GM19452 (cell line): Measurements from ENCODE around the gene FGF14.
"Not testable (repeated sequence)": the region's sequence is repeated elsewhere in the genome, so short reads cannot be mapped to it uniquely, and the experiment has no call there.

Experiments used
- ATAC-seq: cut with Tn5 transposase; IDR thresholded peaks from one replicate; pipeline ENCODE4 v1.9.1; 2021; ENCODE audit not compliant: unreplicated experiment

The FGF14 gene

DNA sequence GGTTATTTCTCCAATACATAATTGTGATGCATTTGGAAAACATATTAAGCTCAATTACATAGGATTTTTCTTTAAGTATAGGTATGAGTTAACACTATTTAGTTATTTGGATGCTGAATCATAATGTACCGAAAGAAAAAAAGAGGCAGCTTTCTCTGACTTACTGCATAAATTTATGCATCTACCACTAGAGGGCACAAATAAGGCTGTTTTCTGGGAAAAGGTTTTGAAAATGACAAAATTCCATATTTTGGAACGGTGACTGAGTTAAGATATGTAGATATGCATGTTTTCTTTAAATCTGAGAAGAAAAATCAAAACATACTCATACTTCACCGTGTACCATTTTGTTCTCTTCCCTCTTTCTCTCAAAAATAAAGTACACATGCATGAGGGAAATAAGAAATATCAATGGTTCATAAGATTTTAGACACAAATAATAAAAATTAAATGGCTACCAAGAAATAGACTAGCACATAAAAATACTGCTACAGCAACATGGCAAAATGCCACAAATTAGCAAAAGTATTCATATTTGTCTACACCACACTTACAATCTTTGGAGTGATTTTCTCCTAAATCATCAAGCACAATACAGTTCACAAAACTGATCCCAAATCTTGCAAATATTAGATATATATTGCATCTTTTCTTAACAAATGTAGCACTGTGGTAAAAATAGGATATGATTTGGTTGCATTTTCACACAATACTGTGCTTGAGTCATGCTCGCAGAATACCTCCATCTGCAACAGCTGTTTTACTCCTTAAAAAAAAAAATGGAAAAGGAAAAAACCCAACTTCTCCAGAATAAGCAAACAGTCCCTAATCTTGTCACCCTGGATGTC lies 260.0 kb downstream of the FGF14 start:
- no peak for ATAC-seq

DNA sequence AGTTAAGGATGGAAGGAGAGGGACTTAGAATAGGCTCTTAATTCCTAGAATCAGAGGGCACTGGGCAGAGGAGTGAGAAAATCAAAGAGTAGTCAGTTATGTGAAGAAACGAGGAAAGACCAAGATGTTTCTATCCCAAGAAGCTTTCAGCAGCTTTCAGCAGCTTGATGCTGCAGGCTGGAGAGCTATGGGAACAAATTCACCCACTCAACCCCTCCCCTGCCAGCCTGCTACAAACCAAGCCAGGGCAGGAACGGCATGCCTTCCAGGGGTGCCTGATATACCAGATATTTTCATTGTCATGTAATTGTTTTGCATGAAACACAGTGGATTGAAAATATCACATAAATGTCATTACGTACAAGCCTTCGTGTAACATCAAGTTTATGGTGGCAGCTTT lies 262.2 kb downstream of the FGF14 start:
- no peak for ATAC-seq

DNA sequence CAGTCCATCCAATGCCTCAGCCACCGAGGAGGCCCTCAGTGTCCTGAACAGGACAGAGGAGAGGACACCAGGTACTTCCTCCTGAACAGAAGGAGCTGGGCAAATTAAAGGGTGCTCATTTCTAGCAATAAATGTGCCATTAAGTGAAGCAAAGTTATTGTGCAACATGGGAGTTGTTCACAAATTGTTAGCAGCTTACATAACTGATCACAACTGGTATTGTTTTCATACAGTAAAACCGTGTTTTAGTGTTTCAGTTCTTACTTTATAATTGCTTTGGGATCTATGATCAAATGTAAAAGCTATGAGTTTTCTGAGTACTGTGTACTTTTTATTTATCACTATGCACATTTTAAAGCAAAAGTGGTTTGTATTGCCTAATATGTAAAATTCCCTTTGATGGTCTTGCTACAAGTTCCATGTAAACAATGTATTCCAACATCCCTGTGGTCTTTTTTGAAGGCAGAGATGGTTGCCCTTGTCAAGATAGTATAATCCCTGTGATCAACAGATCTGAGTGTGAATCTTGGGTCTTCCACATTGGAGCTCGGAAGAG lies 263.1 kb downstream of the FGF14 start:
- no peak for ATAC-seq

- ATAC-seq, result not testable (repeated sequence)
Measured at GRCh38 chr13:102137904-102138303, 263.9 kb downstream of the FGF14 start.

DNA sequence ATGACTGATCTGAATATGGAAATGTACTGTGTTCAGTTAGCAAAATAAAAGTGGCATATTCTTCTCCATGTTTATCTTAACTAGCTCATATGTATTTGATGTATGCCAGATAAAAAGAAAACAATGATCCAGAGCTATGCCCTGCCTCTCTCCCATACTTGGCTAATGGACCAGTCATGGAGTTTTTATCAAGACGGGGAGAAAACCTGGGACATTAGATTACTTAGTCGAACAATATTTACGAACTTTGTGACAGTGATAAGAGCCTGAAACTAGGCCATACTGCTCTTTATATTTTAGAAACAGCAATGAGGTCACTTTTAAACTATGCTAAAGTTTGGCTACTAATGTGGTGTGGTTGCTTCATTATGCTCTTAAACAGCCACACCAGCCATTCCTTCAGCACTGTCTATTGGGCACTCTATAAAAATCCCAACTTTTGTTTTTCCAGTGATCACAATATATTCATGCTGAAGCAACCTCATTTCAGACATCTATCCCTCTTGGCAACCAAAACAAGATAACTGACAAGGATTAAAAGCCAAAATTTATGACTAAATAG lies 265.0 kb downstream of the FGF14 start:
- no peak for ATAC-seq

DNA sequence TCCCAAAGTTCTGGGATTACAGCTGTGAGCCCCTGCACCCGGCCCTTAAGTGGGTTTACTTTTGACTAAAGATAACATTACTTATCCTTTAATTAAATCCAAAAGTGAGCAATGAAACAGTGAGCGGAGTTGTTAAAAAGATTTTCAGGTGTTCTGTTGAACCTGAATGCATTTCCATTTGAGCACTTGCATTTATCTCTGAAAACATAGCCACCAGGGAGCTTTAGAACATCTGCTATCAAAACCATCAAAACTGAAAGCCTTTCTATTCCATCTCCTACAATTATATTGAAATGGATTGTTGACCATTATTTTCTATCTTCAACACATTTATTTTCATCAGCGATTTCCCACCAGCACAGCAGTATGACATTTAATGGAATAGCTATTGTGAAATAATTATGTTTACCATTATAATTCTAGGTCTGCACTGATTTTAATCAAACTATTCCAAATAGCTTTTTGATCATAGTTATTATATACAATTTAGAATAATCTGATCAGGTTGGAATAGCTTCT lies 269.0 kb downstream of the FGF14 start:
- no peak for ATAC-seq

DNA sequence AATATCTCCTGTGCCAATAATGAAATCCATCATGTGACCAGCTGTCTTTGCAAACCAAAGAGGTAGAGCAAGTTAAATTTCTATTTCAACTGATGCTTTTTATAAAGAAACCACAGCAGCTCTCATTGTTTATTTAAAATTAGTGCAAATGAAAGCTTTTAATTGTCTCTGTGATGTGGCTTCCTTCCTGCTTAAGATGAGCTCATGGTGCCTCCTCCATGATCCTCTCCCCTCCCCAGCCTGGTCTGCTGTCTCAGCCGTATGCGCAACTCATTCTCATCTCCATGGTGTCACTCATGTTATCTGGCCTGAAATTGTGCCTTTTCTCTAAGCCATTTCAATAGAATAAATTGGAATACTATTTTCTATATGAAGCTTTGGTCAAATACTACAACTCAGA lies 270.6 kb downstream of the FGF14 start:
- no peak for ATAC-seq

DNA sequence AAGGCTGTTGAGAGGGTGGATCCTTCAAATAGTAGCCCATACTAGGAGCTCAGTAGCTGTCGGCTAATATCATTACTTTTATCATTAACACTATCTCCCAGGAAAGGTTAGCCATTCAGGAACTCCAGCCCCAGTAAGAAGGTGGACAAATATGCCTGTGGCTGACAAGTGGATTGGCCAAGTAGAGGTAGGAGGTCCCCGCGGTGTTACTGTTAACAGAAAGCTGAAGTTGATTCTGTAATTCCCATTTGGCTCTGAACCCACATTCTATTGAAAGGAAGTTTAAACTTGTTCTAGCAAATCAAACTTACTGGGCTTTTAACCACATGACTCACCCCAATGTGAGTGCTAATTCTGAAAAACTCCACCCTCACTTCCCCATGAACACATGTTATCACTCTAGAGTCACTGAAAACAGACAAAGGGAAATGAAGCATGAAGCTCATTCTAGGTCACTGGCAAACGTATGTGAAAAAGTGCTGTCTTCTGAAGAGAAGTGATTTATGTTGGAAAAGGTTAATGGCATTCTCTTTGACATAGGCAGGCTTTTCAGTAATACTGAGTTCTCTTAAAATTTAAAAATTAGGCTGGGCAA lies 273.5 kb downstream of the FGF14 start:
- ATAC-seq, result no peak

DNA sequence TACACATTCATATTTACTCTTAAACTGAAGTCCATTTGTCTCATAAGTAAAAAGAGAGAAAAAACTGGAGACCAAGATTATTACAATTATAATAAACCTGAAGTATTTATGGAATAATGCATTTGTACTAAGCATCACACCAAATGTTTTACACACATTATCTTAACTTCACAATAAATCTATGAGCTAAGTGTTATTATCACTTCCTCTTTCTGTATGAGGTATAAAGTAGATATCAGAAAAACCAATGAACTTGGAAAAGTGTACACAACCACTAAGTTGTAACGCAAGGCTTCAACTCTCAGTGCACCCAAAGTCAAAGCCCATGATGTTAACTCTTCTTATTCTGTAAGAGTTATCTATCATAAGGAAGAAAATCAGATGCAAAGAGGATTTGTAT lies 274.7 kb downstream of the FGF14 start:
- no peak for ATAC-seq

DNA sequence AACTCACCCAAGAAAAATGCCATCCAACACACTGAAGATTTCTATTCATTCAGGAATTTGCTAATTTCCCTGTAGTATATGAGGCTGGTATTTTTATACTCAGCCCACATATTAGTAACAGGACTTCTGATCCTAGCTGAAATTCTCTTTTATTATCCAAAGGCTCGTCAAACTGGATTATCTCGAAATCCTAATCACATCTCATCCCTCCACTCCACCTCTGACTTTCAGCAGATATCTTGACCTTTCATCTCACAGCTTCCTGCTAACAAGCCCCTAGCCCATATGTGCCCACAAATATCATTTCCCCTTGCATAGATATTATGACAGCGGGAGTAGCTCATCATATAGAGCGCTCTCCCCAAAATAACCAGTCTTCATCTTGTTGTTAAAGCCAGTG lies 279.7 kb downstream of the FGF14 start:
- ATAC-seq, result no peak

- no peak for ATAC-seq
Measured at GRCh38 chr13:102117175-102117831, 284.5 kb downstream of the FGF14 start.

DNA sequence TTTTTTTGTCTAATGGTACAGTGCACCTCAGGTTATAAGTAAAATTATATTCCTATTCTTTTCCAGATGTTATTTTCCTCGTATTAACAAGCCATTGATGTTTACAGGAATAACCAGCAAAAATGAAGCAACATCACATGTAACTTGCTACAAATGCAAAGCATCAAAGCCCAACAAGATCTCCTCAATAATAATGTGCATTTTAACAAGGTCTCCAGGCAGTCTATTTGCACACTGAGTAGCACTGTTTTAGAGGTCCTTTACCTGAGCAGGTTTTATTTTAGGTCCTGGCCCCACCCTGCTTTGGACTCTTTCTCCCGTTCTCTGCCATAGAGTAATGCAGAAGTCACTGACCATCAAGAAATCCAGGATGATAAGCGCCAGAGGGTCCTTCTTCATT lies 298.4 kb downstream of the FGF14 start:
- no peak for ATAC-seq

GRCh38 chr13:102100234-102100633 lies 301.6 kb downstream of the FGF14 start:
- ATAC-seq, result no peak

- no peak for ATAC-seq
Measured at GRCh38 chr13:102097708-102098107, 304.1 kb downstream of the FGF14 start.

- not testable (repeated sequence) for ATAC-seq
Measured at GRCh38 chr13:102093288-102093687, 308.6 kb downstream of the FGF14 start.

DNA sequence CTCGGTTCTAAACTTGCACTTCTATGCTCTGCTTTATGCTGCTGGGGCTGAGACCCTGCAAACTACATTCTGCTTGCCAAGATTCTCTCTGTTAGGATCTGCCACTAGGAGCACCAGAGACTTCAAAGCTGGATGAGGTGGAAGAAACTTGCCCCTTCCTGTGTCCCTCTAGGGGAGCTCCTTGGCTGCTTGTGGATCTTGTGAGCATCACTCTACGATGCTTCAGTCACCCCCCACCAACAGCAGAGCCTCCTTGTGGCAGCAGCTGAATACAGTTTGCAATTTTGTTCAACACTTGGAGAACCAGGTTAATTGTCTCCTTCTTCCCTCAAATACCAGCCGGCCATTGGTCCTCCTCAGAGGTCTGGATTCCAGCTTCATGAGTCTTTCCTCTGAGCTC lies 310.6 kb downstream of the FGF14 start:
- ATAC-seq, result no peak

DNA sequence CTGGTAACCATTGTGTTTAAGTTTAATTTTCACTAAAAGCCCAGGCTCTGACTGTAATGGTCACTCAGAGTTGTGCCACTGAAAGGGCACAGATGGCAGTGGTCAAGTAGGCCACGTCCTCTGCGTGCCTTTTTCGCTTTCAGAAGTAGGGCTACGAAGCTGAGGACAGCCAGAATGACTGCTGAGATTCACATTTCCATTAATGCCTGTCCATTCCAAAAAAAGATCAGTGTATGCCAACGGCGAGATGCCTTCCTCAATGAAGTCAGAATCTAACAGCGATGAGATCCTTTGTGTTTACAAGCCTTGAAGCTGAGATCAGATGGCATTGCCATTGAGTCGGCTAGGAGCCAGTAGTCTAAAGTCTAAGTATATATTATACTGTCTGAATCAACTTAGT lies 311.3 kb downstream of the FGF14 start:
- ATAC-seq, result no peak

GRCh38 chr13:102089722-102090121 lies 312.1 kb downstream of the FGF14 start:
- ATAC-seq, result no peak

DNA sequence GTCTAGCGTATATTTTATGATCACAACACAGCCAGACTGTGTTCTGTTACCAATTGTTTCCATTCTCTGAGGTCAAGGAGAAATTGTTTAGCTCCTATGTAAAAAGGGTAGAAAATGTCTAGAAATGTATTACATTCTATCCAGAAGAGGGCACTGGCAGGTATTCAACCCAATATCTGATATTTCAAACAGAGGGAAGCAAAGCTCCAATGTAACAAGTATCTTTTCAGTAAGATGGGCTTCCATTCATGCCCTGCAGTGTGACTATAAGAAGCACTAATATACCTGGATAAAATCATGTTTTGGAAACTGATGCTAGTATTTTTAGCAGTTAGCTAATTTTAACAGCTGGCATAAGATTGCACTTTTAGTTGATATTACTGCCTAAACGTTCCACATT lies 312.7 kb downstream of the FGF14 start:
- ATAC-seq, result no peak

DNA sequence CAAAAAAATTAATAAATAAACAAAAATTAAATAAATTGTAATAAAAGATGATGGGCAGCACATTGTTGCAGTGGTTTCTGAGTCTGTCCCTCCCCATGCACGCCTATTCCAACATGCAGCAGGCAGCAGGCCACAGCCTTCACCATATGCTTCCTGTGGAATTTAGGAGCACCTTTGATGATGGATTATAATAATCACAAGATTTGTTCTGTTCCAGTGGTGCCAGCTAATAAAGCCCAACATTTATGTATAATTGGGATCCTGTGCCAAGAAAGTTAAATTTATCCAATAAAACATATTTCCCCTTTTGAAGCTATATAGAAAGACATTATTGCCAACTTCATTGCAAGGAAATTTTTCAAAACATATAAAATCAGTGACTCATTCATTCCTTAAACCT lies 328.6 kb downstream of the FGF14 start:
- no peak for ATAC-seq

DNA sequence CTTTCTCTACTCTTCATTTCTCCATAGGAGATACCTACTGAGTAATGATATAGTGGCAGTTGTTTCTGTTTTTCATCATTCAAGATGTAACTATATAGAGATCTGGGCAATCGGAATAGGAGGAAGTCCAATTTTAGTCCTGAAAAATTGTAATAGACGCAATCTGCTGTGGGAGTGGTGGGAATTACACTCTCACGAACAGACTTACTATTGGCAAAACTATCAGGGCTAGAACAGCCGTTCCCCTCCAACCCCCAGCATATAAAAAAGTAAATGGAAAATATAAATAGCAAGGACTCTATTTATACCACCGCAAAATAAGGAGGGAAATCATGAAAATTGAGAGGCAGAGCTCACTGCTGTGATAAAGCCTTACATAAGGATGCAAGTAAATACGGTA lies 330.1 kb downstream of the FGF14 start:
- ATAC-seq, result no peak
